Measurements from ENCODE around the gene SHCBP1L. TPM values are rescaled to one million over a fixed set of nuclear protein-coding genes. Genes with fewer than 3 reads are reported as not detected.
"Not testable (repeated sequence)": the region's sequence is repeated elsewhere in the genome, so short reads cannot be mapped to it uniquely, and the experiment has no call there.

The SHCBP1L gene
- total RNA-seq, 1 experiment from 2014 or later = not detected

- Histone ChIP-seq H2BK20ac (ENCODE audit: low read depth, low read length, poor library complexity, severe bottlenecking) (no peak overlapping the region), H3K14ac (ENCODE audit: insufficient read depth, low read length) (no peak overlapping the region), H3K27ac (ENCODE audit: insufficient read length, low read depth, low read length) (no peak overlapping the region), H2BK15ac (ENCODE audit: low read depth, low read length) (no peak overlapping the region), H3K56ac (ENCODE audit: insufficient read length, low read depth, low read length) (no peak overlapping the region), H3K9me3 (ENCODE audit: control insufficient read depth, low read depth, low read length) (no peaks in the 10 kb centered on the region), H2BK5ac (ENCODE audit: insufficient read length, low read length) (no peak overlapping the region), H3K23ac (ENCODE audit: insufficient read length, low read depth, low read length) (no peak overlapping the region), H2BK12ac (ENCODE audit: insufficient read length, low read depth, low read length) (no peak overlapping the region), H3K4ac (ENCODE audit: low read depth, low read length) (no peak overlapping the region), H3K4me2 (ENCODE audit: insufficient read depth, insufficient read length, low read length) (no peak overlapping the region), H2BK120ac (ENCODE audit: low read depth, low read length, poor library complexity, severe bottlenecking) (no peak overlapping the region), H3K27me3 (ENCODE audit: insufficient read depth, low read length) (no peaks in the 10 kb centered on the region), H3K79me2 (ENCODE audit: insufficient read depth, low read length) (no peaks in the 10 kb centered on the region), H3K23me2 (ENCODE audit: insufficient read length, low read depth, low read length, poor library complexity, severe bottlenecking) (no peaks in the 10 kb centered on the region), H2AK5ac (ENCODE audit: insufficient read length, low read length) (no peak overlapping the region), H3K18ac (ENCODE audit: insufficient read length, low read depth, low read length) (no peak overlapping the region), H3K79me1 (ENCODE audit: insufficient read depth, low read depth, low read length, poor library complexity, severe bottlenecking) (no peaks in the 10 kb centered on the region), H3K4me1 (ENCODE audit: insufficient read depth, low read length) (no peaks in the 10 kb centered on the region), H4K5ac (ENCODE audit: insufficient read length, low read depth, low read length) (no peak overlapping the region), H2AFZ (ENCODE audit: low read length) (no peak overlapping the region), H4K20me1 (ENCODE audit: control insufficient read depth, insufficient read depth, insufficient read length) (no peaks in the 10 kb centered on the region), H4K8ac (replicated peaks; ENCODE audit: insufficient read length, low read depth, low read length) (no peak overlapping the region), H3K9ac (ENCODE audit: extremely low read depth, insufficient read length, low read length) (no peak overlapping the region), H4K91ac (ENCODE audit: insufficient read length, low read depth, low read length) (no peak overlapping the region), H3T11ph (ENCODE audit: low read length) (no peak overlapping the region)
- H3K36me3 Mint-ChIP-seq (ENCODE audit: insufficient read depth in 1 of 3, low read depth in 3 of 3) = peaks cover 0 to 15% (median 3%) of the 10 kb centered on the region in 3 experiments; a peak in 5 of 7 replicates
- peaks cover 21 to 25% of the 10 kb centered on the region in 2 experiments for H3K4me1 Mint-ChIP-seq
- no peaks in the 10 kb centered on the region for H3K27me3 Mint-ChIP-seq (ENCODE audit: low read depth)
- H3K27ac Mint-ChIP-seq = no peak overlapping the region
- peaks cover 8 to 9% of the 10 kb centered on the region in 2 experiments; a peak in 4 of 5 replicates for H3K9me3 Mint-ChIP-seq
- TF ChIP-seq, protein P1, sequence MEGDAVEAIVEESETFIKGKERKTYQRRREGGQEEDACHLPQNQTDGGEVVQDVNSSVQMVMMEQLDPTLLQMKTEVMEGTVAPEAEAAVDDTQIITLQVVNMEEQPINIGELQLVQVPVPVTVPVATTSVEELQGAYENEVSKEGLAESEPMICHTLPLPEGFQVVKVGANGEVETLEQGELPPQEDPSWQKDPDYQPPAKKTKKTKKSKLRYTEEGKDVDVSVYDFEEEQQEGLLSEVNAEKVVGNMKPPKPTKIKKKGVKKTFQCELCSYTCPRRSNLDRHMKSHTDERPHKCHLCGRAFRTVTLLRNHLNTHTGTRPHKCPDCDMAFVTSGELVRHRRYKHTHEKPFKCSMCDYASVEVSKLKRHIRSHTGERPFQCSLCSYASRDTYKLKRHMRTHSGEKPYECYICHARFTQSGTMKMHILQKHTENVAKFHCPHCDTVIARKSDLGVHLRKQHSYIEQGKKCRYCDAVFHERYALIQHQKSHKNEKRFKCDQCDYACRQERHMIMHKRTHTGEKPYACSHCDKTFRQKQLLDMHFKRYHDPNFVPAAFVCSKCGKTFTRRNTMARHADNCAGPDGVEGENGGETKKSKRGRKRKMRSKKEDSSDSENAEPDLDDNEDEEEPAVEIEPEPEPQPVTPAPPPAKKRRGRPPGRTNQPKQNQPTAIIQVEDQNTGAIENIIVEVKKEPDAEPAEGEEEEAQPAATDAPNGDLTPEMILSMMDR (conservative IDR thresholded peaks at IDR 0.05) = no peak
- WGBS (ENCODE audit: extremely low coverage, insufficient read length, low lambda C conversion rate) = no CpG with 5 or more reads among the region's 3 CpGs
- H3K4me3 Mint-ChIP-seq = no peak overlapping the region
- DNase-seq = no peak
Measured at GRCh38 chr1:182953826-182954225, 860 bp upstream of the SHCBP1L start.

- not testable (repeated sequence) for H3K4me1 ChIP-seq (ENCODE audit: insufficient read depth, low read length); H4K91ac ChIP-seq (ENCODE audit: insufficient read length, low read depth, low read length); H3K36me3 Mint-ChIP-seq (ENCODE audit: insufficient read depth in 1 of 3, low read depth in 3 of 3); H3K27me3 Mint-ChIP-seq (ENCODE audit: low read depth); DNase-seq; H2AK5ac ChIP-seq (ENCODE audit: insufficient read length, low read length); H3K4me3 Mint-ChIP-seq; H2AFZ ChIP-seq (ENCODE audit: low read length); H2BK12ac ChIP-seq (ENCODE audit: insufficient read length, low read depth, low read length); H2BK120ac ChIP-seq (ENCODE audit: low read depth, low read length, poor library complexity, severe bottlenecking); H4K8ac ChIP-seq (replicated peaks; ENCODE audit: insufficient read length, low read depth, low read length); H2BK15ac ChIP-seq (ENCODE audit: low read depth, low read length); H3K79me2 ChIP-seq (ENCODE audit: insufficient read depth, low read length); H4K20me1 ChIP-seq (ENCODE audit: control insufficient read depth, insufficient read depth, insufficient read length); H3K4me2 ChIP-seq (ENCODE audit: insufficient read depth, insufficient read length, low read length); H3K27me3 ChIP-seq (ENCODE audit: insufficient read depth, low read length); H2BK5ac ChIP-seq (ENCODE audit: insufficient read length, low read length); H3K9me3 Mint-ChIP-seq; H3K4me1 Mint-ChIP-seq; H3K56ac ChIP-seq (ENCODE audit: insufficient read length, low read depth, low read length); H3K79me1 ChIP-seq (ENCODE audit: insufficient read depth, low read depth, low read length, poor library complexity, severe bottlenecking); H4K5ac ChIP-seq (ENCODE audit: insufficient read length, low read depth, low read length); H3K9ac ChIP-seq (ENCODE audit: extremely low read depth, insufficient read length, low read length); H2BK20ac ChIP-seq (ENCODE audit: low read depth, low read length, poor library complexity, severe bottlenecking); H3K27ac Mint-ChIP-seq; H3K27ac ChIP-seq (ENCODE audit: insufficient read length, low read depth, low read length); H3K23me2 ChIP-seq (ENCODE audit: insufficient read length, low read depth, low read length, poor library complexity, severe bottlenecking); H3K9me3 ChIP-seq (ENCODE audit: control insufficient read depth, low read depth, low read length); H3K4ac ChIP-seq (ENCODE audit: low read depth, low read length); H3T11ph ChIP-seq (ENCODE audit: low read length); H3K18ac ChIP-seq (ENCODE audit: insufficient read length, low read depth, low read length); H3K23ac ChIP-seq (ENCODE audit: insufficient read length, low read depth, low read length); H3K14ac ChIP-seq (ENCODE audit: insufficient read depth, low read length)
- no CpG with 5 or more reads among the region's 6 CpGs for WGBS (ENCODE audit: extremely low coverage, insufficient read length, low lambda C conversion rate)
Measured at GRCh38 chr1:182943336-182943735, 9.6 kb downstream of the SHCBP1L start.
